Stimulated activated CD8-positive, alpha-beta memory T cell treated with anti-CD3 and anti-CD28 coated beads, Interleukin-4, amount 100 ng/mL, for 1 hour (primary cell): ENCODE measurements around the gene VEZT.

ENCODE experiments used
- DNase-seq, 2 donors: peaks; one replicate each; pipeline ENCODE4 v3.0.0-alpha.2; 2020; ENCODE audit warnings: low read depth in 2 of 2, low spot score in 1 of 2

The VEZT gene

GRCh38 chr12:95248604-95249360 lies 31.2 kb downstream of the VEZT start:
- no peak for DNase-seq

GRCh38 chr12:95253386-95253785 lies 35.8 kb downstream of the VEZT start:
- no peak for DNase-seq

GRCh38 chr12:95257541-95257940 lies 39.9 kb downstream of the VEZT start:
- DNase-seq, result no peak

GRCh38 chr12:95258151-95258550 lies 40.5 kb downstream of the VEZT start:
- DNase-seq, result no peak

GRCh38 chr12:95258803-95259202 lies 41.2 kb downstream of the VEZT start:
- no peak for DNase-seq

GRCh38 chr12:95259368-95259767 lies 41.8 kb downstream of the VEZT start:
- DNase-seq, result no peak

- DNase-seq, result no peak
Measured at GRCh38 chr12:95261109-95261508, 43.5 kb downstream of the VEZT start.

GRCh38 chr12:95262808-95263207 lies 45.2 kb downstream of the VEZT start:
- no peak for DNase-seq

GRCh38 chr12:95265765-95266164 lies 48.2 kb downstream of the VEZT start:
- DNase-seq, result no peak

- DNase-seq, result no peak
Measured at GRCh38 chr12:95266254-95266653, 48.6 kb downstream of the VEZT start.

- DNase-seq, result no peak
Measured at GRCh38 chr12:95269892-95270291, 52.3 kb downstream of the VEZT start.

- no peak for DNase-seq
Measured at GRCh38 chr12:95271465-95271864, 53.9 kb downstream of the VEZT start.

GRCh38 chr12:95277139-95277538 lies 59.5 kb downstream of the VEZT start:
- DNase-seq, result no peak

- DNase-seq, result no peak
Measured at GRCh38 chr12:95279856-95280255, 62.2 kb downstream of the VEZT start.

GRCh38 chr12:95282266-95282665 lies 64.7 kb downstream of the VEZT start:
- DNase-seq, result no peak

- DNase-seq, result no peak
Measured at GRCh38 chr12:95283371-95283770, 65.8 kb downstream of the VEZT start.

- DNase-seq, result no peak
Measured at GRCh38 chr12:95286713-95287112, 69.1 kb downstream of the VEZT start.

GRCh38 chr12:95291501-95291900 lies 73.9 kb downstream of the VEZT start:
- no peak for DNase-seq

GRCh38 chr12:95298916-95299315 lies 81.3 kb downstream of the VEZT start:
- no peak for DNase-seq

GRCh38 chr12:95300286-95300685 lies 82.7 kb downstream of the VEZT start:
- DNase-seq, result no peak

- no peak for DNase-seq
Measured at GRCh38 chr12:95303476-95303875, 85.9 kb downstream of the VEZT start.

GRCh38 chr12:95304673-95305198 lies 87.1 kb downstream of the VEZT start:
- no peak for DNase-seq

GRCh38 chr12:95312656-95313055 lies 95.0 kb downstream of the VEZT start:
- DNase-seq, result no peak
